Subcutaneous adipose tissue (tissue), 4 donors: Measurements from ENCODE around the gene HMOX2. TPM values are rescaled to one million over a fixed set of nuclear protein-coding genes. Genes with fewer than 3 reads are reported as not detected.

Experiments used
- total RNA-seq, 4 donors: library from RNA; depleted of rRNA; stranded (reverse); fragments of >200 nt; gene quantifications; one replicate each; pipeline ENCODE4 v1.1.0, GENCODE V29; 2016
- TF ChIP-seq, protein P1 (sequence below): fragments of 450-650 bp; IDR thresholded peaks from one replicate; pipeline ENCODE4 v1.5.1; 2016; ENCODE audit warnings: low read depth, mild to moderate bottlenecking, control low read depth, antibody characterized with exemption, moderate library complexity

HMOX2 gene
- total RNA-seq, 4 donors from 2014 or later, result 57.8 to 131 (median 88.8) TPM

DNA sequence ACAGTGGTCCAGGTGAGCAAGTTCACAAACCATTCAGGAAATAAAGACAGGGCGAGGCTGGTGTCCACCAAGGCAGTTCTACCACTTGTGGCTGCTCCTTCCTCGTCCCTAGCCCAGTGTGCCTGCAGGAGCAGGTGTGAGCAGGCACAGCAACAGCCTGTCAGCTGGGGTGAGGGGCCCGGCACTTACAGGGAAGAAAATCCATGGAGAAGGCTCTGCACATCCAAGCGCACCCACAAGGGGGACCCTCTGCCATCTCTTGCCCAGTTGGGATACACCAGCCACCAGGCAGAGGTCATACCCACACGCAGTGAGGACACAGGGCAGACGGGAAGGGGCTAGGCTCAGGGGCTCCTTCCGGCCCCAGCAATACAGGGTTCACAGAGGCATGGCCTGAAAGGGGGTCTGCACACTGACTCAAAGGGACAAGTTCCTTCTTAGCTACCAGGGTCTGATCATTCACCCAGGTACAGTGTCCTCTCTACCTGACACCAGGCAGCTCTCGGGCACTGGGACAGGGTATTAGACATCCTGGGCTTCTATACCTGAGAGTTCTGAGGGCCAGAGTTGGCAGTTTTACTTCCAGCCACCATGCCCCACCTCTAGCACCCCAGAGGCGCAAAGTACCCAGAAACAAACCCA lies 35.4 kb downstream of the HMOX2 start:
- TF ChIP-seq, protein P1, sequence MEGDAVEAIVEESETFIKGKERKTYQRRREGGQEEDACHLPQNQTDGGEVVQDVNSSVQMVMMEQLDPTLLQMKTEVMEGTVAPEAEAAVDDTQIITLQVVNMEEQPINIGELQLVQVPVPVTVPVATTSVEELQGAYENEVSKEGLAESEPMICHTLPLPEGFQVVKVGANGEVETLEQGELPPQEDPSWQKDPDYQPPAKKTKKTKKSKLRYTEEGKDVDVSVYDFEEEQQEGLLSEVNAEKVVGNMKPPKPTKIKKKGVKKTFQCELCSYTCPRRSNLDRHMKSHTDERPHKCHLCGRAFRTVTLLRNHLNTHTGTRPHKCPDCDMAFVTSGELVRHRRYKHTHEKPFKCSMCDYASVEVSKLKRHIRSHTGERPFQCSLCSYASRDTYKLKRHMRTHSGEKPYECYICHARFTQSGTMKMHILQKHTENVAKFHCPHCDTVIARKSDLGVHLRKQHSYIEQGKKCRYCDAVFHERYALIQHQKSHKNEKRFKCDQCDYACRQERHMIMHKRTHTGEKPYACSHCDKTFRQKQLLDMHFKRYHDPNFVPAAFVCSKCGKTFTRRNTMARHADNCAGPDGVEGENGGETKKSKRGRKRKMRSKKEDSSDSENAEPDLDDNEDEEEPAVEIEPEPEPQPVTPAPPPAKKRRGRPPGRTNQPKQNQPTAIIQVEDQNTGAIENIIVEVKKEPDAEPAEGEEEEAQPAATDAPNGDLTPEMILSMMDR, result no peak

DNA sequence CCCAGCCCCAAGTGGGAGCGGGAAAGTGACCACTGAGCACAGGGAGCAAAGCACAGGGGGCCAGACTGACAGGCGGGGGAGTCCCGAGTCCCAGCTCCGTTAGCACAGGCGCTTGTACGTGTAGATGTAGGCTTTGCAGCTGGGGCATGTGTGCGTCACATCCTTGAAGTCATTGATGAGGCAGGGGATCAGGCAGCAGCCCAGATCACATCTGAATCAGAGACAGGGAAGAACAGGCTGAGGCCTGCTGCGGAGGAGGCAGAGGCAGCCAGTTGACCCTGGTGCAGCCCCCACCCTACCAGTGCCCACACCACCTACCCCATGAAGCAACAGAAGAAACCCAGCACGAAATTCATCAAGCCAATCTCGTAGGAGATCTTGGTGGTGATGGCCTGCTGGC lies 36.3 kb downstream of the HMOX2 start:
- TF ChIP-seq, protein P1, result no peak

DNA sequence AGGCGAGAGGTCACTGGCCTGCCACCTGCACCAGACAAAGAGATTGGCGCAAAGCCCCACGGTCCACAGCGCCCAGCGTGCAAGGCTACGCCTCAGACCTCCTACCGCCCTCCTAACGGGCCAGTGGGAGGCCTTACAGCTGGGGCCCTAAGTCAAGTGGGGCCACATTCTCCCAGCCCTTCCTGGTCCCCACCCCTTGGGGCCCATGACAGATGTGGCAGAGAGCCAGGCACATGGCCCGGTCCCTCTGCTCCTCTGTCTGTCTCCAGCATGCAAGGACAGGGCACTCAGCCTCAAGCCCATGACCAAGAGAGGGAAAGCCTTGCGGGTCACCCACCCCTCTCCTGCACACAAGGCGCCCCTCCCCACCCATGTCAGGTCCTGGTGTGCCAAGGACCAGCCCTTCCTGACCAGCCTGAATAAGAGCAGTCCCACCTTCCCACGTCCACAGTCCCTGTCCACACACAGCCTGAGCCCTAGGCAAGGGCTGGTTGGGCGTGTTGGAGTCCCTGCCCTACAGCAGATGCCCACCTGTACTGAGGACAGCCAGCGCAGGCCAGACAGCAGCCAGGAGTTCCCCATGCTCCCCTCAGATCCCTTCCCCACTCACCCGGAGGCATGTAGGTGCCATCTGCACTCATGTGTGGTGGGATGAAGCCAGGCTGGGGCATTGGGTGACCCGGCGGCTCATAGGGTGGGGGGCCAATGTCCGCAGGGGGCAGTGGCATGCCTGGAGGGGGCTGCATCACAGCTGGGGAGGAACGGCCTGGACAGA lies 37.1 kb downstream of the HMOX2 start:
- TF ChIP-seq, protein P1, result no peak

DNA sequence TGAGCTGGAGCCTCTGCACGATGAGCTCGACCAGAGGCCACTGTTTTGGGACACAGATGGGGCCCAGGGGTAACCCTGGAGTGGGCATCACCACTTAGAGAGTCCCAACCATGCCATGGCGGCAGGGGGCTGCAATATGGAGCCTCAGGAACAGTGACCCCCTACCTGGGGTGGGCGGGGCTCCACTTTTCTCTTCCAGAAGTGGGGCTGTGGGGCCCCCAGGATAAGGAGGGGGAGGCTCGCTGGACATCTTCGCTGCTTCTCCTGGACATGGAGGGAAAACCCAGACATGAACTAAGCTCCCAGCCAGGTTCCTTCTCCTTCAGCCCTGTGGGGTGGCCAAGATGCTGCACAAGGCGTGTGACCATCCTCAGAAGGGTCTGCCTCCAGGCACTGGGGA lies 37.7 kb downstream of the HMOX2 start:
- TF ChIP-seq, protein P1, result no peak

DNA sequence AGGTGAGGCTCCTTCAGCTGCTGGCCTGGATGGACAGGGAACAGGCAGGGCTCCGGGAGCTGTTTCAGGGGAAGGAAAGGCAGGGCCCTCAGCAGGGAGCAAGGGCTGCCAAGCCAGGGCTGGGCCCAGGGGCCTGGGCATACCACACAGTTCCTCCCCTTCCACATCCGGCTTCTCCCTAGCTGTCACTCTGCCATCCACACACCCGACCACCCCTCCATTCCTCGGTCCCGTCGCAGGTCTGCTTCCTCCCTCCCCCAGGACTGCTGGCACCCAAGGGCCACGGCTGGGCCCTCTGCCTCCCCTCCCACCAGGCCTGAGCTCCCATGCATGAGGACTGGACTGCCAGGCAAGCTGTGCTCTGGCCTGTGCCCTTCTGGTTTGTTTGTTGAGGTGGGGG lies 38.4 kb downstream of the HMOX2 start:
- TF ChIP-seq, protein P1, result no peak

DNA sequence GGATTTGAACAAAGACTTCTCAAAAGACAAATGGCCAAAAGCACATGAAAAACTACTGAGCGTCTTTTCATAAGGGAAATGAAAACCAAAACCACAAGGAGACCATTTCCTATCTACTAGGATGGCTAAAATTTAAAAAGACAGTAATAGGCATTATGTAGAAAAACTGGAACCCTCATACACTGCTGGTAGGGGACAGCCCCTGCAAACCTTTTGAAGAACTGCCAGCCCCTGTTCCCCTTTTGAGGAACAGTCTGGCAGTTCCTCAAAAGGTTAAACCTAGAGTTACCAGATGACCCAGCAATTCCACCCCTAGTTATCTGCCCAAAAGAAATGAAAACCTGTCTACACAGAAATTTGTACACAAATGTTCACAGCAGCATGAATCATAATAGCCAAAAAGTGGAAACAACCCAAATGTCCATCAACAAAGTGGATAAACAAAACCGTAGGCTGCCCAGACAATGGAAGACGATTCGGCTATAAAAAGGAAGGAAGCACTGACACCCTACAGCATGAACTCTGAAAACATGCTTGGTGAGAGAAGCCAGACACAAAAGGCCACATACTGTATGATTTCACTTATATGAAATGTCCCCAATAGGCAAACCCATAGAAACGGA lies 39.5 kb downstream of the HMOX2 start:
- TF ChIP-seq, protein P1, result no peak
